ENCODE measurements around the gene GUCY2D.

GUCY2D gene

GRCh38 chr17:7989781-7990655 lies 12.4 kb upstream of the GUCY2D start:
- Histone ChIP-seq H3K9ac (ENCODE audit: low read length) (peak overlapping the region; percentile 56), H3K27me3 (ENCODE audit: low read length) (no peaks in the 10 kb centered on the region), H3K79me2 (ENCODE audit: insufficient read depth, low read length) (no peaks in the 10 kb centered on the region), H3K4me3 (ENCODE audit: insufficient read depth, low read length, poor library complexity, severe bottlenecking) (peak overlapping the region; percentile 45), H3K36me3 (ENCODE audit: low read length) (no peaks in the 10 kb centered on the region), H3F3A (ENCODE audit: insufficient read depth) (peaks cover 15% of the 10 kb centered on the region), H3K9me2 (replicated peaks; ENCODE audit: insufficient read depth, low read length) (no peaks in the 10 kb centered on the region), H2AFZ (ENCODE audit: low read depth, low read length, severe bottlenecking) (peak overlapping the region; percentile 74), H3K9me3 (ENCODE audit: insufficient read depth, low read length) (no peaks in the 10 kb centered on the region), H3K27ac (ENCODE audit: low read depth, low read length) (peak overlapping the region; percentile 48), H3K4me2 (ENCODE audit: low read depth, low read length, poor library complexity, severe bottlenecking) (peak overlapping the region; percentile 56), H4K20me1 (ENCODE audit: low read depth, low read length) (no peaks in the 10 kb centered on the region)
- TF ChIP-seq EZH2phosphoT487 (conservative IDR thresholded peaks at IDR 0.05; ENCODE audit: low read length) (no peak), CTCF (IDR thresholded peaks at IDR 0.05; ENCODE audit: insufficient read depth, low read length, poor library complexity, severe bottlenecking) (peak; percentile 93)

DNA sequence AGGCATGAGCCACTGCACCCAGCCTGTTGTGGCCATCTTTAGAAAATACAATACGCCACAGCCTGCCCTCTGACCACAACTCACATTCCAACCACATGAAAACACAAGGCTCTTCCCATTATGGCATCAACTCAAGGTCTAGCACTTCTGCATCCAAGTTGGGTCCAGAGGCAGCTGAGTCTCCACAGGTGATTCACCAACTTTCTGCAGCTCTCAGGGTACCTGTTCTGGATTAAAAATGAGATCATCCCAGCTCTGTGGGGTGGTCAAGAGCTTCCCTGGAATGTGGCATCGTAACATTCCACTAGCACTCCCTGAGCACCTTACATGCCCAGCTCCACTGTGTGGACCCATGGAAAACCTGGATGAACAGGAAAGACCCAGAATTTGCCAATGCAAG lies 9.9 kb upstream of the GUCY2D start:
- no peaks in the 10 kb centered on the region for H3K9me2 ChIP-seq (replicated peaks; ENCODE audit: insufficient read depth, low read length)
- H3K9me3 ChIP-seq (ENCODE audit: insufficient read depth, low read length), result no peaks in the 10 kb centered on the region
- no peaks in the 10 kb centered on the region for H3K79me2 ChIP-seq (ENCODE audit: insufficient read depth, low read length)
- no peaks in the 10 kb centered on the region for H3K36me3 ChIP-seq (ENCODE audit: low read length)
- no peaks in the 10 kb centered on the region for H3K27me3 ChIP-seq (ENCODE audit: low read length)
- no peak overlapping the region for H2AFZ ChIP-seq (ENCODE audit: low read depth, low read length, severe bottlenecking)
- no peaks in the 10 kb centered on the region for H4K20me1 ChIP-seq (ENCODE audit: low read depth, low read length)
- TF ChIP-seq CTCF (IDR thresholded peaks at IDR 0.05; ENCODE audit: insufficient read depth, low read length, poor library complexity, severe bottlenecking), result no peak
- no peak for TF ChIP-seq EZH2phosphoT487 (conservative IDR thresholded peaks at IDR 0.05; ENCODE audit: low read length)
- H3F3A ChIP-seq (ENCODE audit: insufficient read depth), result peaks cover 15% of the 10 kb centered on the region
- no peak overlapping the region for H3K27ac ChIP-seq (ENCODE audit: low read depth, low read length)
- no peak overlapping the region for H3K4me2 ChIP-seq (ENCODE audit: low read depth, low read length, poor library complexity, severe bottlenecking)
- H3K9ac ChIP-seq (ENCODE audit: low read length), result no peak overlapping the region
- H3K4me3 ChIP-seq (ENCODE audit: insufficient read depth, low read length, poor library complexity, severe bottlenecking), result no peak overlapping the region

- Histone ChIP-seq H3K9me3 (ENCODE audit: insufficient read depth, low read length) (no peaks in the 10 kb centered on the region), H3K79me2 (ENCODE audit: insufficient read depth, low read length) (no peaks in the 10 kb centered on the region), H2AFZ (ENCODE audit: low read depth, low read length, severe bottlenecking) (no peak overlapping the region), H3K9ac (ENCODE audit: low read length) (no peak overlapping the region), H3K36me3 (ENCODE audit: low read length) (no peaks in the 10 kb centered on the region), H3K4me2 (ENCODE audit: low read depth, low read length, poor library complexity, severe bottlenecking) (no peak overlapping the region), H4K20me1 (ENCODE audit: low read depth, low read length) (no peaks in the 10 kb centered on the region), H3K4me3 (ENCODE audit: insufficient read depth, low read length, poor library complexity, severe bottlenecking) (no peak overlapping the region), H3F3A (ENCODE audit: insufficient read depth) (peaks cover 15% of the 10 kb centered on the region), H3K9me2 (replicated peaks; ENCODE audit: insufficient read depth, low read length) (no peaks in the 10 kb centered on the region), H3K27ac (ENCODE audit: low read depth, low read length) (no peak overlapping the region), H3K27me3 (ENCODE audit: low read length) (no peaks in the 10 kb centered on the region)
- TF ChIP-seq CTCF (IDR thresholded peaks at IDR 0.05; ENCODE audit: insufficient read depth, low read length, poor library complexity, severe bottlenecking) (no peak), EZH2phosphoT487 (conservative IDR thresholded peaks at IDR 0.05; ENCODE audit: low read length) (no peak)
Measured at GRCh38 chr17:7992924-7993323, 9.5 kb upstream of the GUCY2D start.
